Mesodermal cell (in vitro differentiated cells): ENCODE data around the gene IP6K3.

ENCODE experiments used
- H3K27ac ChIP-seq: 2 replicates; pipeline ENCODE4 v1.7.0; 2013; ENCODE audit warnings: mild to moderate bottlenecking, low read depth, low read length, moderate library complexity; ENCODE audit not compliant: severe bottlenecking
- H3K36me3 ChIP-seq: 2 replicates; pipeline ENCODE4 v1.7.1; 2013; ENCODE audit warnings: mild to moderate bottlenecking, low read length, moderate library complexity; ENCODE audit not compliant: control insufficient read depth, insufficient read depth
- H3K4me1 ChIP-seq: one replicate; pipeline ENCODE4 v1.7.1; 2013; ENCODE audit warnings: mild to moderate bottlenecking, low read length; ENCODE audit not compliant: insufficient read depth, control insufficient read depth, poor library complexity, severe bottlenecking
- H3K4me3 ChIP-seq: 2 replicates; pipeline ENCODE4 v1.7.0; 2013; ENCODE audit warnings: low read length, control low read depth, mild to moderate bottlenecking; ENCODE audit not compliant: insufficient read depth, poor library complexity, severe bottlenecking; ENCODE audit errors: extremely low read depth
- H3K9me3 ChIP-seq: 2 replicates; pipeline ENCODE4 v1.7.1; 2013; ENCODE audit warnings: mild to moderate bottlenecking, low read length, moderate library complexity; ENCODE audit not compliant: control insufficient read depth
- WGBS, 2 experiments: methylation state at CpG; one replicate each; pipeline ENCODE4 v1.1.5; 2013; ENCODE audit warnings: missing lambda C conversion rate in 2 of 2; ENCODE audit not compliant: insufficient coverage in 2 of 2; 5-methylcytosine and 5-hydroxymethylcytosine counted together

The IP6K3 gene

DNA sequence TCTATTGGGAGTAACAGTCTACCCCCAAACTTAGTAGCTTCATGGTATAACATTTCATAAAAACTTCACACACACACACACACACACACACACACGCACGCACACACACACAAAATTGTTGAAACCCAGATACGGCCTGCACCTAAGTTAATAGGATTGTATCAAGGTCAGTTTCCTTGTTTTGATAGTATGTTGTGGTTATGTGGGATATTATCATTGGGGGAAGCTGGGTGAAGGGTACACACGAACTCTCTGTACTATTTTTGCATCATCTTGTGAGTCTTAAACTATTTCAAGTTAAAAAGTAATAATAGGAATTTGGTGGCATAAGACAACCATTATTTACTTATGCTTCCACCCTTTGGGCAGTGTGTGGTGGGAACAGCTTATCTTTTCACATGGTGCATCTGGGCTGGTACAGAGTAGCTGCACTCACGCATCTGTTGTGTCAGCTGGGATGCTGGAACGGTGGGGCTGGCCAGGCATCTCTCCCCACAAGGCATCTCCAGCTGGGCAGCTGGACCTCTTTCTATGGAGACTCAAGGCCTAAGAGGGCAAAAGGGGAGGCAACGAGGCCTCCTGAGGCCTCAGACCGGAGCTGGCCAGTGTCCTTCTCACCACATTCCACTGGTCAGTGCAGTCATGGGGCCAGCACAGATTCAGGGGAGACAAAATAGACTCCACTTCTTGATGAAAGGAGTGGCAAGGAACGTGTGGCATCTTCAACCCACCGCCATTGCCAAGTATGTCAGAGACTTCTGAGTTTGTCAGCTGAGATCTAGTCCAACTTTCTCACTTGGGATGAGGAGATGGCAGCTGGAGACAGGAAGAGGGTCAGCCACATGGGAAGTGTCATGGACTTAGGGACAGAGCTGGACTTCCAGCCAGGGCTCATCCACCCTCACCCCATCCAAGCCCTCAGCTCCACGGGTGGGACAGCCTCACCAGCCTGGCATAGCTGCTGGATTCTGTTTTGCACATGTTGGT, 20.5 kb upstream of the IP6K3 start:
- 88 to 93% methylated on average over 6 to 7 of the region's 11 CpGs for WGBS, 2 experiments
- Histone ChIP-seq H3K9me3 (no peaks in the 10 kb centered on the region), H3K36me3 (no peaks in the 10 kb centered on the region), H3K4me3 (no peak overlapping the region), H3K4me1 (peaks cover 30% of the 10 kb centered on the region), H3K27ac (no peak overlapping the region)

DNA sequence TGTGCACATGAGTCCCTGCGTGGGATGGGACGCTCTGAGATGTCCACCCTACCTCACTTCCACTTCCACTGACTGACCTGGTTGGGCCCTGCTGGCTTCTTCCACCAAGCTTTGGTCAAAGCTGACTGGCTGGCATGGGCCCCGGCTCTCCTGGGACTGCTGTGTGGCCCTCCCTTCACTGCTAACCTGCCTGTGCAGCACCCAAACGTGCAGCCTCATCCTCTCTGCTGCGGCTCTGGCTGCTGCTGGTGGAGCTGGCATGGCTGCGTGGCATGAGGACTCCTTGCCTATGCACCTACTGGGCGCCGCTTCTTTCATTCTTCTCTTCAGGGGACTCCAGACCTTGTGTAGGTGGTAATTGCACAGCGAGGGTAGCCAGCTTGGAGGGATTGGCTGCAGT, 18.7 kb upstream of the IP6K3 start:
- WGBS, 2 experiments: 89 to 90% methylated on average over 7 to 9 of the region's 9 CpGs
- Histone ChIP-seq H3K4me1 (peaks cover 16% of the 10 kb centered on the region), H3K4me3 (no peak overlapping the region)

DNA sequence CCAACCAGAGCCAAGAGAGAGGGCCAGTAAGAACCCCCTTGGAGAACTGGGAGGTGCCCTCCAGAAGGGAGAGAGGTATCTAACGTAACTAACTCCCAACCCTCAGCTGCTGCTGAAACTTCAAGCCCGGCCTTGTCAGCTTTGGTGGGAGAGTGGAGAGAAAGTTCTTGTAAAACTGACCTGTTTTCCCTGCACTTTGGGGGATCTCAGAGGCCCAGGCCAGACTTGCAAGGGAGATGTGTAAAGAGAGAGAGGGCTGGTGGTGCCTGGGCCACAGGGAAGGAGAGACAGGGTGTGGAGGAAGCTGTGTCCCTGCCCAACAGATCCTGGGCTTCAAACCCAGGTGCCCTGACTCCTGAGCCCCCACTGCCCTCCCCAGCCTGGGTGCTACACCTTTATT, 17.3 kb upstream of the IP6K3 start:
- Histone ChIP-seq H3K9me3 (no peaks in the 10 kb centered on the region), H3K36me3 (no peaks in the 10 kb centered on the region), H3K4me1 (peaks cover 5% of the 10 kb centered on the region), H3K27ac (no peak overlapping the region), H3K4me3 (no peak overlapping the region)
- WGBS, 2 experiments: 92% methylated on average over 2 of the region's 2 CpGs; no CpG with 5 or more reads in 1 of the 2 experiments

More for the DNA sequence above, 18.7 kb upstream of the IP6K3 start:
- Histone ChIP-seq H3K36me3 (no peaks in the 10 kb centered on the region), H3K9me3 (no peaks in the 10 kb centered on the region), H3K27ac (no peak overlapping the region)

DNA sequence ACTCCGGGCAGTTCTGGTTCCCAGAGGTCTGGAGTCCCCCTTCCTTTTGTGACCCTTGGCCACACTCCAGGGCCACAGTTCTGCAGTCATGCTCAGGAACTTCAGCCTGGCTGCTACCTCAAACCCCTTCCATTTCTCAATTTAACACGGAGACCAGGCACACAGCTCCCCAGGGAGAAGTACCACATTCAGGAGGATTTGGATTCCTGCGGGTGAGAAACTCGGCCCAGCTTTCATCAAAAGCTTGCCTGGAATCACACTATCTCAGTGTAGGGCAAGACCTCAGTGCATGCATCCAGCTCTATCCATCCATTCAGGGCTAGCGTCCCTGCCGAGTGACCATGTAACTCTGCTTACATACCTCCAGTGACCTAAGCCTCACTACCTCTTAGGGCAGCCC, 16.8 kb upstream of the IP6K3 start:
- WGBS, 2 experiments: 80 to 96% methylated on average over 3 of the region's 6 CpGs
- H3K36me3 ChIP-seq: no peaks in the 10 kb centered on the region

DNA sequence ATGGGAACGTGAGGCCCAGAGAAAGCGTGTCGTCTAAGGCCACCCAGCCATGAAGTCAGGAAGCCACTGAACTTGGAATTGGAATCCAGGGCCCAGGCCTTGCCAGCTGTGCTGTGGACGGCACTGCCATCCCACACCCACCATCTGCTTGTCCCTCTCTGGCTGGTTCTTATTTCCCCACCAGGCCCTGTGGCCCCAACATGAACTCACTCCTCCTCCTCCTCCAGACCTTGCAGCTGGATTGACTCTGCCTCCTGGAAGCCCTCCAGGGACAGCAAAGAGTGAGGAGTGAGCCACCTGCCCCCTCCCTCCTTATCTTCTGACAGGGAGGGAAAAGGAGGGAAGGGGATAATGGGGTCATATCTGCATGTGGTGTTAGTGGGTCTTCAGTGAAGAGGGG, 16.0 kb upstream of the IP6K3 start:
- Histone ChIP-seq H3K36me3 (no peaks in the 10 kb centered on the region), H3K4me1 (no peaks in the 10 kb centered on the region), H3K27ac (no peak overlapping the region), H3K4me3 (no peak overlapping the region), H3K9me3 (no peaks in the 10 kb centered on the region)
- WGBS, 2 experiments: 91 to 93% methylated on average over 3 to 4 of the region's 4 CpGs

More for the DNA sequence above, 16.8 kb upstream of the IP6K3 start:
- Histone ChIP-seq H3K27ac (no peak overlapping the region), H3K4me3 (no peak overlapping the region), H3K4me1 (no peaks in the 10 kb centered on the region), H3K9me3 (no peaks in the 10 kb centered on the region)

DNA sequence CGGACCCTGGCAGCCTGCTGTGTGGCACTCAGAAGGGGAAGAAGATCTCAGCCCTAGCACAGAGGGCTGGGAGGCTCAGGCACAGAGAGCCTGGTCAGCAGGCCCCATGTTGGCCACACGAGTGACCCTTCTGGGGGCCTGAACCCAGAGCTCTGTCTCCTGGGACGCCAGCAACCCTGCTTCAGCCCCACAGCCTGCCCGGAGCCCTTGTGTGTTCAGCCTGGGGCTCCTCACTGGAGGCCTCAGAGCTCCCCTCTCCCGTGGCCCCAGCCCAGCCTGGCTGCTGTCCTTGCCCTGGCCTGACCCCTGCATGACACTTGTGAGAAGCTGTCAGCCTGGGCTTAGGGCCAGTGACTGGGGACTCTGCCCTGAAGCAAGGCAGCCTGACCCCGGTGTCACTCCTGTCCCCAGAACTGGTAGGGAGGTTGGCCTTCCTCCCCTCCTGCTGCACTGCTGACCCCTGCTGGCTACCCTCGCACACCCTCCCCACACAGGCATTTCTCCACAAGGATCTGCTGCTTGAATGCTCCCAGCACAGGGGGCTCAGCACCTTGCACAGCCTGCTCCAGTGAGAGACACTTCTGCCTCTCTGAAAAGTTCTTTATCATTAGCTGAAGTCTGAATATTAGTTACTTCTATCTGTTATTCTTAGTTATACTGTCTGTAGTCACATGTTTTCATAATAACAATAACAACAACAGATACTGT, 15.4 kb upstream of the IP6K3 start:
- no peak overlapping the region for H3K27ac ChIP-seq
- 69 to 76% methylated on average over 6 of the region's 7 CpGs for WGBS, 2 experiments
- H3K4me3 ChIP-seq: no peak overlapping the region
- H3K4me1 ChIP-seq: no peaks in the 10 kb centered on the region
- H3K36me3 ChIP-seq: no peaks in the 10 kb centered on the region
- no peaks in the 10 kb centered on the region for H3K9me3 ChIP-seq

DNA sequence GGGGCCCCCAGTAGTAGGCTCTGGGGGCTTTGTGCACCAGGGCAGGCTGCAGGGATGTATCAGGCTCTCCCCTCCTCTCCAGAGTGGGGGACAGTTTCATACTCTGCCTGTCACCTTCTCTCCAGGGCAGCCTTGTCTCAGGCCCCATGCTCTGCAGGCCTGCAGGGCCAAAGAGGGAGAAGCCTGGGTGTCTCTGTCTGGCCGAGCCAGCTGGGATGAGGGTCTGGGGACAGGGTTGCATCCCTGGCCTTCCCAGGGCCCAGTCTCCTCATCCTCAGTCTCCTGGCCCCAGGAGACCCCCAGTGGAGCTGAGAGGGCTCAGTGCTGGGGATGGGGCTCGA, 14.8 kb upstream of the IP6K3 start:
- Histone ChIP-seq H3K4me1 (no peaks in the 10 kb centered on the region), H3K27ac (no peak overlapping the region)
- WGBS, 2 experiments: 100% methylated on average over 1 of the region's 2 CpGs; no CpG with 5 or more reads in 1 of the 2 experiments

DNA sequence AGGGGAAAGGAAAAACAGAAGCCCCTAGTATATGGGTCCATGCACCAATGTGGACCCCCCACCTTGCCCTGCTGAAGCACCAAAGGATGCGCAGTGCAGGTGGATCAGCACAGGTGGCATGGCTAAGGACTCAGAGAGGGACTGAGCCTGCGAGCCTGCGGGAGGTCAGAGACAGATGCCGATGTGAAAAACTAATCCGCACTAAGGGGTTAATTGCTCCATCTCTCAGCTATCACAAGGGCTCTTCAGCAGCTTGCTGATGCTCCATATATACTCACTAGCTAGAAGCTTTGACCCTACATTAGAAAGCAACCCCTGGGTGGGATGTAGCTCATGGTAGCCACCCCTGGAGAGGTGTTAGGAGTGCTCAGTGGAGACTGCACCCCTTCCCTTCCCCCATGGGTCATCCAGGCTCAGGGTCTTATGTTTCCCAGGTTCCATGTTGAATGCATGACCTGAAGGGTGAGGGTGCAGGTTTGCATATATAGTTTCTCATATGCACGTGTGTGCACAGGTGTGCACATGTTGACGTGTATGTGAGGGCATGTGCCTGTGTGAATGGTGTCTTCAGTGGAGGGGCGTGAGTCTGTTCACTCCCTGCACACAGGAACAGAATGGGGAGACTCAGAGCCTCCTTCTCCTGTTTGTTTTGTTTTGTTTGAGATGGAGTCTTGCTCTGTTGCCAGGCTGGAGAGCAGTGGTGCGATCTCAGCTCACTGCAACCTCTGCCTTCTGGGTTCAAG, 13.4 kb upstream of the IP6K3 start:
- WGBS, 2 experiments: 96 to 97% methylated on average over 8 to 9 of the region's 9 CpGs
- no peaks in the 10 kb centered on the region for H3K9me3 ChIP-seq
- H3K36me3 ChIP-seq: no peaks in the 10 kb centered on the region

More for the DNA sequence above, 14.8 kb upstream of the IP6K3 start:
- Histone ChIP-seq H3K4me3 (no peak overlapping the region), H3K36me3 (no peaks in the 10 kb centered on the region), H3K9me3 (no peaks in the 10 kb centered on the region)

DNA sequence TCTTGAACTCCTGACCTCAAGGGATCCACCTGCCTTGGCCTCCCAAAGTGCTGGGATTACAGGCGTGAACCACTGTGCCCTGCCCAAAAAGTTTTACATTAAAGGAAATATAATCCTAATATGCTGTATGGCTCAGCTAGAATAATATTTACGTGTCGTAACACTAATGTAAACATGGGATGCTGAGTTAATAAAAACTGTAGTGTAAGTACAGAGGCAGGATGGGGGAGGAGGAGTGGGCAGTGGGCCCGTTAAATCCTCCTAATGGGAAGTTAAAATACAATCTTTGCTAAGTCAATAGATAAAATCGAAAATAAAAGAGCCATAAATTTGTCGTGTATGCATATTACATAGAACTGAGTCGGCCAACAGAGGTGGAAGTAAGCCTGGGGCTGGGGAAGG, 12.1 kb upstream of the IP6K3 start:
- no peak overlapping the region for H3K27ac ChIP-seq
- H3K36me3 ChIP-seq: no peaks in the 10 kb centered on the region
- H3K4me3 ChIP-seq: no peak overlapping the region
- WGBS, 2 experiments: 95 to 100% methylated on average over 3 to 6 of the region's 7 CpGs
- H3K9me3 ChIP-seq: no peaks in the 10 kb centered on the region
- no peaks in the 10 kb centered on the region for H3K4me1 ChIP-seq

More for the DNA sequence above, 13.4 kb upstream of the IP6K3 start:
- no peak overlapping the region for H3K27ac ChIP-seq
- no peak overlapping the region for H3K4me3 ChIP-seq
- H3K4me1 ChIP-seq: no peaks in the 10 kb centered on the region

DNA sequence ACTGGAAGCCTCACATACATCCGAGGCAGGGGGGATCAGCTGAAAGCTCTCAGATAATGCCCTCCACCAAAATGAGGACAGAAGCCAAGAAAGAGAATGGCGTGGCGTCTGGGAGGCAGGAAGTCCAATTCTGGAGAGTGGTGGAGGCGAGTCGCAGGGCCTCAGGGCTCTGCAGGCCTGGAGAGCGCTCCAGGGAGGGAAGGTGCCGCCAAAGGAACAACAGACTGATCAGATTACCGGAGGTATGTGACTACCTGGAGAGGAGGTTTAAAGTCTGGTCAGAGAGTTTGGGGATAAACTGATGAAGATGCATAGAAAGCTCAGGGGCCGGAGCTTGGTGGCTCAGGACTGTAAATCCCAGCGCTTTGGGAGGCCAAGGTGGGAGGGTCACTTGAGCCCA, 11.2 kb upstream of the IP6K3 start:
- Histone ChIP-seq H3K4me3 (no peak overlapping the region), H3K9me3 (no peaks in the 10 kb centered on the region), H3K27ac (no peak overlapping the region), H3K36me3 (no peaks in the 10 kb centered on the region), H3K4me1 (no peaks in the 10 kb centered on the region)
- 88 to 93% methylated on average over 7 to 10 of the region's 10 CpGs for WGBS, 2 experiments
